GM19023 (cell line): ENCODE data around the gene PTCD2.
"Not testable (repeated sequence)": the region's sequence is repeated elsewhere in the genome, so short reads cannot be mapped to it uniquely, and the experiment has no call there.

Source experiments
- ATAC-seq: cut with Tn5 transposase; IDR thresholded peaks from one replicate; pipeline ENCODE4 v1.9.1; 2021; ENCODE audit warnings: mild to moderate bottlenecking, moderate library complexity; ENCODE audit not compliant: unreplicated experiment

Gene PTCD2

DNA sequence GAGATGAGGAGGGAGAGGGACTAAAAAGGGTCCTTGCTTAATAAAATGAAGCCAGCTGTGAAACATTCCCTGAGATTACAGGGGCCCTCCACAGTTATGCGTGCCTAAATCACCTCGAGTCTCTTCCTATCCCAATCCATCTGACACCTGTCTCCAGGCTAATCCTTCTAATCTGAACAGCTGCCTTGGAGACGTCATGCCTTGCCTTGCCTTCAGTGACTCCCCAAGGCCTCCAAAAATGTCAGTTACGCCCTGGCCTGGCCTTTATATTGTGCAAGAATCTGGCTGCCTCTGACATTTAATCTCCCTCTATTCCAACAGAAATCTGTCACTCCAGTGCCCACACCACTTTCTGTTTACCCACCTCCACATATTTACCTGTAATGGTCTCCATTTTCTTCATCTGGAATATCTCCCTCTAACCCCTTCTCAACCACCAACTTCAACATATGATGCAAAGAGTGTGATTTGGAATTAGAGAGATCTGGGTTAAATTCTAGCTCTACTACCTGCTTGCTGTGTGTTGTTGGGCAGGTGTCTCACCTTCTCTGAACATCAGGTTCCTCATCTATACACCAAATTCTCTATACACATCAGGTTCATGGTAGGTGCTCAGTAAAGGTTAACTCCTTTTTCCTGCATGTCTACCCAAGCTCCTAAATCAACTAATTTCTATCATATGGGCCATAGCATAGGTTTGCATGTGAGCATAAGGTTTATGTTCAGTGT, 57.9 kb downstream of the PTCD2 start:
- no peak for ATAC-seq

DNA sequence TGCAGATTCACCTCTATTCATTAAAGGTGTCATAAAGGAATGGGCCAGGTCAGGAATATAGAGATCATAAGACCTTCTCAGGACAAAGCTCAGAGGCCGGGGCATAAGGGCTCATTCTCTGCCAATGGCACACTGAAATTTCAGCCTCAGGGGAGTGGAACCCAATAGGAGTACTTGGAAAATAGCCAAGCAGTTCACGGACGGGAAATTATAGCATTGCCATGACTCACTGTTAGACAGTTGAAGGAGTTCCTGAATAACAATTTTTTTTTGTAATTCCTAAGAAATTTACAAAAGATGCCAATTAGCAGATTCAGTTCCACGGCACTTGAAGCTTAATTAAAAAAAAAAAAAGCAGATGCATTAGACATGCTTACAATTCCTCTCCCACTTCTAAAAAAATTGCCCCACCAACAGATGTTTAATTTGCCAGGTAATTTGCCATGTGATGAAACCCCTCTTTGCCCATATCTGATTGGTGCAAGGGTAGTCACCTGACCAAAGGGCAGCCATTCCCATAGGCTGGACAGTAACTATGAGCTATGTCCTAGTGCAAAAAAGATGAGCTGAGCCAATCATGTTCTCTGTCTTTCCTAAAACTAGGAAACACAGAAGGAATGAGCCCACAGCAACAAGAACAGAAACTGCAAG, 58.6 kb downstream of the PTCD2 start:
- ATAC-seq, result no peak

DNA sequence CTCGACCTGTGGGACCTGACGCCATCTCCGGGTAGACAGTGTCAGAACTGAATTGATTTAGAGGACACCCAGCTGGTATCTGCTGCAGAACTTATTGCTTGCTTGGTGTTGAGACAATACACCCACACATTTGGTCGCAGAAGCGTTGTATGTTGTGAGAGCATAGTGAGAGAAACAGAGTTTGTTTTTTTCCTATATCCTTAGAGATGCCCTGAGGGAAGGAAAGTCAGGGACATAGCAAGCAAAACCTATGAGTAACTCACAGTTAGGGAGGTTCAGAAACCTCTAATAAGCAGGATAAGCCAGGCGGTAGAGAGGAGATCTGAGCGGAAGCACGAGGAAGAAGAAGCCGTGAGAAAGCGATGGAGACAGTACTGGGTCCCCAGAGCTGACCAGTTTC, 59.8 kb downstream of the PTCD2 start:
- ATAC-seq, result no peak

DNA sequence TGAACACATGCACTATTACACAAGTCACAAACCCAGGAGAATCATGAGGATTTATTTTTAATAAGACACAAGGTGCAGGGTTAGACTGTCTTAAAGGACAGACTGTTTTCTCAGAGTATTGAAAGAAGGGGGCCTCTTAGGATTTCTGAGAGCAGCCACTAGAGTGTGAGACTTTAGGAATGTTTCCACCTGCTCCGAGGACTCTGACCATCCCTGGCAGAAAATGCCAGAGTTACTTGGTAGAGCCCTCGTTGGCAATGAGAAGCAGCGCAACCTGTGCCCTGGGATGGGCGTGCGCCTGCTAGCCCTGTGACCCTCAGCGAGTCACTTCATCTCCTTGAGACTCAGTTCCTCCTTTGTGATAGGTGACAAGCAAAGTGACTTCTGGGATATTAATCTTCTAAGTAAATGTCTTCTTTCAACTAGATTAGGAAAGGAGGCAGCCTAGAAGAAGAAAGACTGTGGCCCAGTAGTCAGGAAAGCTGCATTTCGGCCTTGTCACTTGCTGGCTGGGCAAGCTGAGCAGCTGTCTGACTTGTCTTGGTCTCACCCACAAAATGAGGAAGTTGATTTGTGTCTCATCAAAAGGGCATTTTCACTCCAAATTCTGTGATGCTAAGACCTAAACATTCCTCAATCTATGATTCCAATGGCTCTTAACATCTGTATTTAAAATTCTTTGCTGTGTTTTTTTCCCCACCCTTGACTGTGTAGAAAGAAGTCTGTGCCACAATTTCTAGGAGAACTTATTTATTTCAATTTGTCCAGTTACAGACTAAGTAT, 60.5 kb downstream of the PTCD2 start:
- no peak for ATAC-seq

DNA sequence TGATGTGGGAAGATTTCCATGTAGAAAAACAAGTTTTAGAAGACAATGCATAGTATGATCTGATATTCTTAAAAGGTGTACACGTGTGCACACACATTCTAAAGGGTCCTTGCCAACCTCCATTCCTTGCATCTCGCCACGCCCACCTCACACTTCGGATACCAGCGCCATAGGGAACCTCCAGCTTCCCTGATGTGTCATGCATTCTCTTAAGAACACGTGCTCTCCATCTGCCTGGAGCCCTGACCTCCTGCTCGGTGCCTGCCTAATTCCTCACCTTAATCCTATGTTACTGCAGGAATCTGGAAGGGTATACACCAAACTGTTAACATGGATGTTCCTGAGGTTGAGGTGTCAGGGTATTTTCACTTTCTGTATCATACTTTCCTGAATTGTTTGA, 63.1 kb downstream of the PTCD2 start:
- ATAC-seq, result no peak

DNA sequence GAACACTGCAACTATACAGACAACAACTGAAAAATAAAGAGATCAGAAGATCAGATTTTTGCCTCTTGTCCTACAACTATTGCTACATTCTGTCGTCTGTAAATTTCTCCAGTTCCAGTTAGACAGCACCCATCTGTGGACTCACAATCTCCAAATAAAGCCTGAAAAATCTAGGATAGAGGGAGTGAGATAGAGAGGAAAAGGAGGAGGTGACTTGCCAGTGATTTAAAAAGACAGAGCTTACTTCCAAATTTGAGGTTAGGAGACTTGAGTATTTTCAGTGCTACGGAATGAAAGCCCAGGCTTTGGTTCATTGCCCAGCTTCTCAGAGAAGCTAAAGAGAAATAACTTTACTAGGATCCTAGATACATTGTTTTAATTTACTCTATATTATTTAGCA, 63.6 kb downstream of the PTCD2 start:
- no peak for ATAC-seq

DNA sequence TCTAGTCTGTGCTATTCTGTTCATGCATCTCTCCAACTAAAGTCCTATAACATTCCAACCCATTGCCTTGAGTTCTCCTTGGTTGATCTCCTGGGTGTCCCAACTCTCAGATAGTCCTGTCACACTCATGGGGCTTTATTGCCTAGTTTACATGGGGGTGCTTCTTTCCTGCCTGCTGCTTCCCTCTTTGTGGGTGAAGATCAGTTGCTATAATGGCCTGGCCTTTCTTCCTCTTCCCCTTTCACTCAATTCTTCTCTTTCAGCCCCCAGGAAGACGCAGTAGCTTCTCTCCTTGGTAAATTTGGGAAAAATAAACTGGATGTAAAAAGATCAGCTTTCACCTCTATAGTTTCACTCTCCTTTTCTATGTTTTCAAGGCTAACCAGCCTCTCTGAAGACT, 66.5 kb downstream of the PTCD2 start:
- no peak for ATAC-seq

DNA sequence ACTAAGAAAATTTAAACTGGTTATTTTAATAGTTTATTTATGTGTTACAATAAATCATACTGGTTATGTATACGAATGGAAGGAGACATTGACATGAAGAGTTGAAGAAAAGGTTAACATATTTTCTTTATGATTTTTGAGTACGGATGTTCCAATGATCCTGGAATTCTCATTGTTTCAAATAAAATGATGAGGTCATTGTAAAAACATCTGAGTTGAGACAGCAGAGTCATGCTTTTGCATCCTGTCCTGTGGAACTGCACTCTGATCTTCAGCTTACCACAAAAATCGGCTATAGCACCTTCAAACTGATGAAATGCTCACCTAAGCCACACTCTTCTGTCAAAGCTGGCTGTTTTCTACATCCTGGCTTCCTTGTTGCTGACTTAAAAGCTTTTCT, 67.8 kb downstream of the PTCD2 start:
- ATAC-seq, result no peak

DNA sequence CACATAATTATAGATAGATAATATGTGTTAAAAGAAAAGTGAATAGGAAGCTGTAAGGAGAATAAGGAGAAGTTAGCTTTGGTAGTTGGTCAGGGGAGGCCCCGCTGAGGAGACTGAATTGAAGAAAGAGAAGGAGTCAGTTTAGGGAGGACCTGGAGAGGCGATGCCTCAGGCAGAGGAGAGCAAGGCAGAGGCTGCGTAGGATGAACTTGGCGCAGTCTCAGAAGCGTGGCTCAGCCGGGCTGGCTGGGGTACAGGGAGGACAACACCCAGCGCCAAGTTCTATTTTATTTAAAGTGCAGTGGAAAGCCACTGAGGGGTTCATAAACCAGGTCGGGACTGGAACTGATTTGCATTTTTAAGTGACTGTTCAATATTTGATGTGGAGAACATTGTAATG, 68.5 kb downstream of the PTCD2 start:
- ATAC-seq, result no peak

DNA sequence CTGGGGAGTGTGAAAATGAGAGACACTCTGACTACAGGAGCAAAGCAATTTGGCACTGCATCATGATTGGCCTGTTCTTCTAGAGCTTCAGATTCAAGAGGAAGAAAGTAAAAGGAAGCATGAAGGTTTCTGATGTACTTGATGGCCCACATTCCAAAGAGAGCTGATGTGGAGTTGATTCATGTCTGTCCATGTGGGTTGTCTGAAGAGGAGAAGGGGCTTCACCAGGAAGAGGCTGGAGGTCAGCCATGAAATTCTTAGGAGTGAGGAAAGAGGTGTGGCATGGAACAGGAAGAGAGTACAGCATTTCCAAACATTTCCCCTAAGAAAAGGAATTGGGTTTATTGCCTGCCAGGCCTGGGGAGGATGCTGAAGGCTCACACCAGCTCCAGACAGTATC, 70.7 kb downstream of the PTCD2 start:
- no peak for ATAC-seq

DNA sequence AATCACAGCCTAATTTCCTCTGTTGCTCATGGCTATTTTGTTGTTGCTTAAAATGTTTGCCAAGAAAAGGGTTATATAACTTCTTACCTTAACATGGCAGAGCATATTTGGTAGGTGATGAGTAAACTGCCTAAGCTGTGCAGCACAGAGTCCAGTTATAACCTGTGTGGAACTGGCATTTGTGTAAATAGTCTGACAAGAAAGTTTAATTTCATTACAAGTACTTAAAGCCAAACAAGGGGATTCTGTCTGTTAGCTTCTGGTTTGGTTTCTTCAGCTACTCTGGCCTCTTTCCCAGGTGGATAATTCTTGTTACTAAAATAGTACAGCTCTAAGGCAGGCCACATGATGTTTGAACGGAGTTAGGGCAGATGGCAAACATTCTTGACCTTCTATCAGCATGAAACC, 72.2 kb downstream of the PTCD2 start:
- ATAC-seq, result no peak

DNA sequence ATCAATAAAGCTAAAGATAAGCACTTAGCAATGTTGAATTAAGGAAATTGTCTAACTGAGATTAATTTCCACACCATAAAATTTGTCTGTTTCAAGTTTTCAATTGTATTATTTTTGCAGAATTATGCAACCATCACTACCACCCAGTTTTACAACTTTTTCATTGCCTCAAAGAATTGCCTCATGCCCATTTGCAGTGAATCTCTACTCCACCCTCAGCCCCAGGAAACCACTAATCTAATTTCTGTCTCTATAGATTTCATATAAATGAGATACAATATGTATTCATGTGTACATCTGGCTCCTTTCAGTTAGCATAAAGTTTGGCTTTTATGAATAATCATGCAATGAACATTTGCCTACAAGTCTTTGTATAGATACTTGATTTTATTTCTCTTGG, 72.9 kb downstream of the PTCD2 start:
- ATAC-seq, result no peak

DNA sequence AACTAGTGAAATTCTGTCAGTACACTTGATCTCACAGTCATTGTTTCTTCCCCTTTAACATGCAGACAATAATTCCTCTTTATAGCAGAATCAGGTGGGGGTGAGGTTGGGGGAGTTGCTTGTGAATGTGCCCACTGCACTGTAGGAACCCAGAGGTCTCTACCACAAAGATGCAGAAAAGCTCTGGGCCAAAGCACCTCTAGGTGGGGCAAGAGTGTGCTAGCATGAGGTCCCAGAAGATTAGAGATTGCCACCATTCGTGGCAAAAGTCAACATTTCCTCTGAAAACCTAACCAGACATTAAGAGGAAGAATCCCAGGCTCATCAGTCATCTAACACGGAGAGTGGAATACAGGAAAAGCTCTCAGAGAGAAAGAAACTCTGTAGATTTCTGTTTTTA, 74.5 kb downstream of the PTCD2 start:
- no peak for ATAC-seq

DNA sequence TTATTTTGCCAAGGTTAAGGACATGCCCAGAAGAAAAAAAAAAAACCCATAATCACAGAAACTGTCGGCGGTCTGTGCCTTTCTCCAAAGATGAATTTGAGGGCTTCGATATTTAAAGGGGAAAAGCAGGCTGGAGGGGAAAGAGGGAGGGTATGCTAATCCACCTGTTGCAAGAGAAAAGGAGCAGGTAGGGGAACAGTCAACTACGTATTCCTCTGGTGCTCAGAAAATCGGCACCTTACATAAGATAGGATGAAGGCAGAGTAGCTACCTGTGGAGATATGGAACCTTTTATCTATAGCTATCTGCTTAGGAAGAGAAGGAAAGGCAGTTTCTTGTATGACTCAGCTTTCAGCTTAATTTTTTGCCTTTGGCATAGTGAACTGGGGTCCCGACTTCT, 77.7 kb downstream of the PTCD2 start:
- no peak for ATAC-seq

DNA sequence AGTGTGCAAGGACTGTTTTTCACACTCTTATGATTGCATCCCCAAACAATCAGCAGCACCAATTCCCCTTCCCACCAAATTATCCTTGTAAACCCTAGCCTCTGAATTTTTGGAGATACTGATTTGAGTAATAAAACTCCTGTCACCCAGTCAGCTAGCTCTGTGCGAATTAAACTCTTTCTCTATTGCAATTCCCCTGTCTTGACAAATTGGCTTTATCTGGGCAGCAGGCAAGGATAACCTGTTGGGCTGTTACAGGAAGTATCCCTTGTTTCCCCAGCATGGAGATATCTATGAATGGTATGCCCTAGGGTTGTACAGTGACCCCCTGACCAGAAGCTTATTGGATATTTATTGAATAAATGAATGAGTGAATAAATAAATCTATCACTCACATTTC, 80.8 kb downstream of the PTCD2 start:
- no peak for ATAC-seq

DNA sequence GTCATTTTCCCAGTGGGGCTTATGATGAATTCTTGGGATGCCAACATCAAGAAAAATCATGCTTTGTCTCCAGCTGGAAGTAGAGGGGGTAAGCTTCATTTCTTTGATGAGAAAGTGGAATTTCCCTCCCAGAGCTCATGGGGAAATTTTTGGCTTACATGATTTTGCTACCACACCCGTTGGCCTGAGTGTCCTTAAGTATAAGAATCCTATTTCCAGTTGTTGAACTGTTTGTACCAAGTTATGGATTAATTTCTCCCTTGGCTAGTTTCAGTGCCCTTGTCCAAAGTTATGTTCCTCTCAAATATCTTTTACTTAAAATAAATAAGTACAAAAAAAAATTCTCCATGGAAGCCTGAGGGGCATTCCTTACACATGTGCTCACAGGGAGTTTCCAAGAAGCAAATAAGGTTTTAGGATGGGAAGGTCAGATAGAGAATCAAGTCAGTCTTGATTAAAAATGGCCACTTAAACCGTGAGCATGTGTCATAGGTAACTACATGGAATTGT, 82.3 kb downstream of the PTCD2 start:
- ATAC-seq, result no peak

DNA sequence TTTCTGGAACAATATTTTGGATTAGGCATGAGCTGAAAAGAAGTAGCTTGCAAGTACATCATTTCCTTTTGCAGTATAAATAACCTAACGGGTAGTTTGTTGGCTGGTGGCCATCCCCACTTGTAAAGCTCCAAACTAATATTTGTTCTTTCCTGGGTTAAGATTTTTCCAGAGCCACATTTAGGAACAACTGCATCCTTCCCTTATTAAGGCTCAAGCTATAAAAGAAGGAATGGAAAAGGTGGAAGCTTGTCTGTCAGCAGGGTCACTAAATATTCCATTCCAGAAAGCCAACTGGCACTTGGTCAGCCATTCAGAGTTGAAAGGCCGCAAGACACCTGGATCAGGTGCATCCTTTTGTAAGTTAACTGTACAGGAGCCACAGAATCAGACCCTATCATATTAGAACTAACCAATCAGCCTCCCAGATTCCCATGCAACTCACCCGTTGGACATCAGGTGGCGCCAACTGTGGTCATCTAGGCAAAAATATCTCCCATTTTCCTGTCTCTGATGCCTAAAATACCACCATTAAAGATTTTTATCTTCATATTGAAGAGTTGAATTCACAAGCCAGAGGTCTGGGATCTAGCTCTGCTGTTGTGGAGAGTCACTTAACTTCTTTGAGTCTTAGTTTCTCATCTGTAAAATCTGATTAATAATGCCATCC, 82.9 kb downstream of the PTCD2 start:
- no peak for ATAC-seq

DNA sequence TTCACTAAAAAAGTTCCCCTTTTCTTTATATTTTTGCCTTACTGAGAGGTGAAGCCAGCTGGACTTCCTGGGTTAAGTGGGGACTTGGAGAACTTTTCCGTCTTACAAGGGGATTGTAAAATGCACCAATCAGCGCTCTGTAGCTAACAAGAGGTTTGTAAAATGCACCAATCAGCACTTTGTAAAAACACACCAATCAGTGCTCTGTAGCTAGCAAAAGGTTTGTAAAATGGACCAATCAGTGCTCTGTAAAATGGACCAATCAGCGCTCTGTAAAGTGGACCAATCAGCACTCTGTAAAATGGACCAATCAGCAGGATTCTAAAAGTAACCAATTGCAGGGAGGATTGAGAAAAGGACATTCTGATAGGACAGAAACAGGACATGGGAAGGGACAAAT, 84.6 kb downstream of the PTCD2 start:
- not testable (repeated sequence) for ATAC-seq

DNA sequence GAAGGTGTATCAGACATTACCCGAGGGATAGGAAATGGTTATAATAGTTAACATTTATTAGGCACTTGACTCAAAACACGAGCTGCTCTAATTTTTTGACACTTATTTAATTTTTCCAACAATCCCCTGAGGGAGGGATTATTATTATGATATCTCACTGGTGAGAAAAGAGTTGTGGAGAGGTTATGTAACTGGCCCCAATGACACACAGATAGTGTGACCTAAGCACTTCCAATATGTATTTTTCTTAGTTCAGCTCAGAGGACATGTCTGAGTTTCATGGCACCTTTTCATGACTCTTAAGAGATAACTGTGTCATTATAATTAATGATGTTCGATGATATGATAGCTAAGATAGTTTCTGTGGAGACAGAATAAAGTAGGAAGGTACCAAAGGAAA, 86.9 kb downstream of the PTCD2 start:
- no peak for ATAC-seq

DNA sequence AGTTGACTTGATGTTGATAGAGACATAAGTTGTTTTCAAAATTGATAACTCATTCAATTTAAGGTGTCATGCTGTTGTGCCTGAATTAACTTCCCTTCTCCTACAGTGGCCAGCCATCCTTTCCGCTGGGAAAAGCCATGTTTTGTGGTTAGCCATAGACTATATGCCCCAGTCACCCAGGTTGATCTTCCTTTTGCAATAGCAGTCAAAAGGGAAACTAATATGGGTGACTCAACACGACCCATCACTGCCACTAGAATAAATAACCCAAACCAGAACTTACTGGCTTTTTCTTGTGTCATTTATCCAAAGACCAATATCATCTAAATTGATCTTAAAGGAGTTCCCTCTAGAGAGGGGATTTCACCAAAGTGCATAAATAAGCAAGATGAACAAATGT, 87.4 kb downstream of the PTCD2 start:
- no peak for ATAC-seq

DNA sequence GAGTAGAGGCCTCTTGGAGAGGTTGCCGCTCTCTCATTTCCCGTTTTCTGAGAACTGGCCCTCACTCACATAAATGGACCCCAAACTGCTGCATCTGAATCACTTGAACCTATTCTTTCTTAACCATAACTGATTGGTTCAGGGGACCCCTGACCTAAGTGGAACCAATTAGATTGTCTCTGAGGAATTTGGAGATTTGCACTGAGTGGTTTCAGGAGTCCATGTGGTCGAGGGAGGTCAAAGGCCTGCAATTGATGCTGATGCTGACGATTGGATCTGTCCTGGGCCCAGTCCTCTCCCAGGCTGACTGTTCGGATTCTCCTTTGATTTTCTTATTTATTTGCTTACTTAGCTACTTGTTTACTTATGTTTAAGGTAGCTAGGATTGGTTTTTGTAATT, 88.0 kb downstream of the PTCD2 start:
- ATAC-seq, result no peak
